Caco-2 (cell line): ENCODE results near the gene REX1BD. TPM values are rescaled to one million over a fixed set of nuclear protein-coding genes. Genes with fewer than 3 reads are reported as not detected.
A peak's percentile ranks its signal among the peaks of the same experiment; 100 is the strongest.

ENCODE experiments used
- BruUV-seq: library from RNA; stranded (reverse); fragments of 400-500 nt; replicated peaks from 2 replicates; lab custom pipeline; 2021; lab: Mats Ljungman, UMichigan
- CTCF ChIA-PET: fragments of 300-600 bp; sonication (Branson Sonifier 250); formaldehyde crosslinking; loops from one replicate; lab custom pipeline; 2022; ENCODE audit warnings: antibody characterized with exemption; lab: Charles Lee
- POLR2A ChIA-PET: fragments of 300-600 bp; sonication (Branson Sonifier 250); formaldehyde crosslinking; loops from one replicate; lab custom pipeline; 2022; ENCODE audit warnings: antibody characterized with exemption; lab: Charles Lee
- DNase-seq, 2 experiments: peaks; one replicate each; pipeline versions ENCODE4 v3.0.0 to v3.0.0-alpha.2; 2020 to 2022
- H3K27me3 ChIP-seq: replicated peaks from 2 replicates; pipeline ENCODE4 v1.6.0; 2011; ENCODE audit warnings: low read length; ENCODE audit not compliant: control insufficient read depth, insufficient read depth
- H3K36me3 ChIP-seq: 2 replicates; pipeline ENCODE4 v1.5.1; 2011; ENCODE audit warnings: low read length; ENCODE audit not compliant: control insufficient read depth, insufficient read depth
- H3K4me1 ChIP-seq: fragments of 250-450 bp; sonication (Bioruptor Pico); 2 replicates; pipeline ENCODE4 v1.5.1; 2020; ENCODE audit warnings: mild to moderate bottlenecking
- H3K4me3 ChIP-seq: 2 replicates; pipeline ENCODE4 v1.5.1; 2011; ENCODE audit warnings: low read depth, mild to moderate bottlenecking, control low read depth, low read length
- H3K9me3 ChIP-seq: fragments of 250-450 bp; sonication (Bioruptor Pico); 2 replicates; pipeline ENCODE4 v1.5.1; 2020; ENCODE audit warnings: mild to moderate bottlenecking, moderate library complexity
- H3K27ac Mint-ChIP-seq: one replicate; pipeline ENCODE4 v1.8.0; 2022; ENCODE audit warnings: mixed read lengths; ENCODE audit not compliant: unreplicated experiment
- H3K27me3 Mint-ChIP-seq: one replicate; pipeline ENCODE4 v1.8.0; 2022; ENCODE audit warnings: mixed read lengths; ENCODE audit not compliant: insufficient read depth, unreplicated experiment
- H3K36me3 Mint-ChIP-seq: one replicate; pipeline ENCODE4 v1.8.0; 2022; ENCODE audit warnings: mild to moderate bottlenecking, mixed read lengths; ENCODE audit not compliant: insufficient read depth, unreplicated experiment
- H3K4me1 Mint-ChIP-seq: one replicate; pipeline ENCODE4 v1.8.0; 2022; ENCODE audit warnings: low read depth, mixed read lengths; ENCODE audit not compliant: unreplicated experiment
- H3K4me3 Mint-ChIP-seq: one replicate; pipeline ENCODE4 v1.8.0; 2022; ENCODE audit warnings: mild to moderate bottlenecking, moderate library complexity, mixed read lengths; ENCODE audit not compliant: unreplicated experiment
- H3K9me3 Mint-ChIP-seq: one replicate; pipeline ENCODE4 v1.8.0; 2022; ENCODE audit warnings: mixed read lengths; ENCODE audit not compliant: unreplicated experiment
- CTCF ChIP-seq, 2 experiments: fragments of 200-600 bp in 1 of 2; IDR thresholded peaks; 1 replicate in 1 of 2; 2 replicates in 1 of 2; pipeline versions ENCODE4 v1.5.1 to v1.8.0; 2011 to 2022; ENCODE audit warnings: antibody characterized with exemption in 1 of 2, control low read depth in 1 of 2, inconsistent platforms in 1 of 2, low read depth in 1 of 2, low read length in 1 of 2, mild to moderate bottlenecking in 1 of 2, moderate library complexity in 1 of 2; ENCODE audit not compliant: insufficient read depth in 1 of 2, severe bottlenecking in 1 of 2, unreplicated experiment in 1 of 2
- intact Hi-C: fragments of 100-400 bp; cut with micrococcal nuclease; formaldehyde crosslinking; loops from one replicate; pipeline ENCODE4 v1.10.0; 2022; ENCODE audit not compliant: unreplicated experiment
- total RNA-seq: library from RNA; stranded (reverse); gene quantifications from 2 replicates; pipeline ENCODE4 v1.2.3, GENCODE V29; 2022

Gene REX1BD
- total RNA-seq, 1 experiment from 2014 or later, result 48.3 TPM

GRCh38 chr19:18542941-18543813 lies 45.4 kb upstream of the REX1BD start, which contains the start of gene FKBP8:
TSS of gene FKBP8 (minus strand) at chr19:18543573. CDS start at chr19:18541970, 1,603 bp downstream.
- H3K4me1 ChIP-seq, result peaks cover 11% of the 10 kb centered on the region
- DNase-seq, result peak; percentile 90 to 95
- no peaks in the 10 kb centered on the region for H3K9me3 Mint-ChIP-seq
- H3K4me1 Mint-ChIP-seq, result no peaks in the 10 kb centered on the region
- peak within 1 kb of the TSS; percentile 84 for H3K4me3 ChIP-seq
- H3K9me3 ChIP-seq, result no peaks in the 10 kb centered on the region
- H3K36me3 ChIP-seq, result peaks cover 2% of the 10 kb centered on the region; the same call in 1 of the 2 replicates
- ChIA-PET CTCF (interaction anchor here (0.6 kb wide), 1 partner anchor 22 kb away, joined by 3 read pairs; the partner anchor contains the start of gene ELL), POLR2A (interaction anchor here (0.7 kb wide), 1 partner anchor 376 kb away, joined by 3 read pairs; the partner anchor contains the start of gene COPE)
- no peak for TF ChIP-seq CTCF (IDR thresholded peaks at IDR 0.05; ENCODE audit: insufficient read depth in 1 of 2, low read depth in 1 of 2, low read length in 1 of 2, severe bottlenecking in 1 of 2, unreplicated experiment in 1 of 2)
- H3K4me3 Mint-ChIP-seq, result peak within 1 kb of the TSS; percentile 82
- no peaks in the 10 kb centered on the region for H3K27me3 ChIP-seq
- H3K36me3 Mint-ChIP-seq, result peaks cover 24% of the 10 kb centered on the region
- no peaks in the 10 kb centered on the region for H3K27me3 Mint-ChIP-seq
- peak within 1 kb of the TSS; percentile 92 for H3K27ac Mint-ChIP-seq
- BruUV-seq, result no TSS peak
- intact Hi-C loops, result no loop called here

GRCh38 chr19:18543814-18544475 lies 44.7 kb upstream of the REX1BD start:
- H3K9me3 Mint-ChIP-seq, result no peaks in the 10 kb centered on the region
- Histone ChIP-seq H3K9me3 (no peaks in the 10 kb centered on the region), H3K4me3 (peak overlapping the region; percentile 84), H3K27me3 (no peaks in the 10 kb centered on the region), H3K4me1 (peaks cover 11% of the 10 kb centered on the region), H3K36me3 (peaks cover 2% of the 10 kb centered on the region; the same call in 1 of the 2 replicates)
- H3K4me3 Mint-ChIP-seq, result peak overlapping the region; percentile 82
- H3K27ac Mint-ChIP-seq, result peak overlapping the region; percentile 92
- intact Hi-C loops, result no loop called here
- peak; percentile 79 to 84 for DNase-seq
- peak in 1 of 2 experiments; percentile 22 for TF ChIP-seq CTCF (IDR thresholded peaks at IDR 0.05; ENCODE audit: insufficient read depth in 1 of 2, low read depth in 1 of 2, low read length in 1 of 2, severe bottlenecking in 1 of 2, unreplicated experiment in 1 of 2)
- BruUV-seq, result no TSS peak
- ChIA-PET CTCF (interaction anchor here (0.7 to 0.8 kb wide), 2 partner anchors 14 to 82 kb away, joined by 3 to 5 read pairs; partner anchors contain the start of gene KXD1), POLR2A (no interaction called here)
- H3K36me3 Mint-ChIP-seq, result peaks cover 23% of the 10 kb centered on the region
- no peaks in the 10 kb centered on the region for H3K4me1 Mint-ChIP-seq
- H3K27me3 Mint-ChIP-seq, result no peaks in the 10 kb centered on the region

GRCh38 chr19:18551631-18552030 lies 37.0 kb upstream of the REX1BD start:
- Mint-ChIP-seq H3K36me3 (no peaks in the 10 kb centered on the region), H3K27ac (no peak overlapping the region), H3K9me3 (no peaks in the 10 kb centered on the region), H3K27me3 (no peaks in the 10 kb centered on the region), H3K4me1 (no peaks in the 10 kb centered on the region), H3K4me3 (no peak overlapping the region)
- TF ChIP-seq CTCF (IDR thresholded peaks at IDR 0.05; ENCODE audit: insufficient read depth in 1 of 2, low read depth in 1 of 2, low read length in 1 of 2, severe bottlenecking in 1 of 2, unreplicated experiment in 1 of 2), result no peak
- Histone ChIP-seq H3K9me3 (no peaks in the 10 kb centered on the region), H3K36me3 (no peaks in the 10 kb centered on the region), H3K4me3 (no peak overlapping the region), H3K27me3 (no peaks in the 10 kb centered on the region), H3K4me1 (no peaks in the 10 kb centered on the region)
- ChIA-PET POLR2A (no interaction called here), CTCF (interaction anchor here (0.7 kb wide), 2 partner anchors 29 to 37 kb away, joined by 3 read pairs; partner anchors contain the start of gene REX1BD)
- intact Hi-C loops, result no loop called here
- no TSS peak for BruUV-seq
- no peak for DNase-seq
